KG1 (cell line): Measurements from ENCODE around the gene ZNF687.

Experiments used
- DNase-seq: peaks from one replicate; lab custom pipeline; 2025; lab: John Stamatoyannopoulos, UW

ZNF687 gene

GRCh38 chr1:151314137-151314875 lies 32.2 kb downstream of the ZNF687 start:
- no peak for DNase-seq

GRCh38 chr1:151315565-151316235 lies 33.6 kb downstream of the ZNF687 start:
- DNase-seq, result no peak

GRCh38 chr1:151318975-151319374 lies 36.9 kb downstream of the ZNF687 start:
- DNase-seq, result no peak

GRCh38 chr1:151324390-151324930 lies 42.4 kb downstream of the ZNF687 start:
- no peak for DNase-seq

- DNase-seq, result no peak
Measured at GRCh38 chr1:151325231-151325630, 43.1 kb downstream of the ZNF687 start.

GRCh38 chr1:151325646-151326429 lies 43.7 kb downstream of the ZNF687 start:
- DNase-seq, result no peak

- peak; percentile 38 for DNase-seq
Measured at GRCh38 chr1:151326619-151327222, 44.6 kb downstream of the ZNF687 start.

GRCh38 chr1:151327223-151327902 lies 45.3 kb downstream of the ZNF687 start, which contains the start of gene PI4KB:
Gene PI4KB (minus strand): TSS chr1:151327416. CDS start chr1:151316481, 10,935 bp downstream.
- peak; percentile 94 for DNase-seq

- DNase-seq, result no peak
Measured at GRCh38 chr1:151327903-151328674, 46.0 kb downstream of the ZNF687 start.

GRCh38 chr1:151334822-151335221 lies 52.7 kb downstream of the ZNF687 start:
- DNase-seq, result no peak

GRCh38 chr1:151336556-151336955 lies 54.5 kb downstream of the ZNF687 start:
- no peak for DNase-seq

- peak; percentile 38 for DNase-seq
Measured at GRCh38 chr1:151340870-151341754, 59.0 kb downstream of the ZNF687 start.
